HG03378 (cell line): ENCODE data around the gene COL6A2.

ENCODE experiments used
- ATAC-seq: cut with Tn5 transposase; IDR thresholded peaks from one replicate; pipeline ENCODE4 v1.9.1; 2021; ENCODE audit warnings: mild to moderate bottlenecking, moderate library complexity; ENCODE audit not compliant: unreplicated experiment

Gene COL6A2

GRCh38 chr21:46112725-46113215 is 14.9 kb downstream of the COL6A2 start:
- no peak for ATAC-seq

GRCh38 chr21:46113497-46114176 is 15.7 kb downstream of the COL6A2 start:
- no peak for ATAC-seq

GRCh38 chr21:46114963-46115362 is 17.1 kb downstream of the COL6A2 start:
- no peak for ATAC-seq

- ATAC-seq = no peak
These were observed 17.7 kb downstream of the COL6A2 start for GRCh38 chr21:46115441-46116188.

- no peak for ATAC-seq
These were observed 18.4 kb downstream of the COL6A2 start for GRCh38 chr21:46116189-46116775.

GRCh38 chr21:46116776-46117585 is 19.1 kb downstream of the COL6A2 start:
- ATAC-seq = no peak

- no peak for ATAC-seq
These were observed 19.8 kb downstream of the COL6A2 start for GRCh38 chr21:46117586-46118315.

- ATAC-seq = no peak
These were observed 20.6 kb downstream of the COL6A2 start for GRCh38 chr21:46118316-46119143.

GRCh38 chr21:46119144-46119636 is 21.3 kb downstream of the COL6A2 start:
- ATAC-seq = no peak

GRCh38 chr21:46119637-46120271 is 21.8 kb downstream of the COL6A2 start:
- no peak for ATAC-seq

GRCh38 chr21:46120301-46121285 is 22.7 kb downstream of the COL6A2 start:
- no peak for ATAC-seq

GRCh38 chr21:46121286-46122221 is 23.6 kb downstream of the COL6A2 start:
- no peak for ATAC-seq

- ATAC-seq = no peak
These were observed 24.3 kb downstream of the COL6A2 start for GRCh38 chr21:46122237-46122671.

- no peak for ATAC-seq
These were observed 25.1 kb downstream of the COL6A2 start for GRCh38 chr21:46122758-46123683.
